OCI-LY1 (cell line): ENCODE results near the gene RALGDS.

Experiments used
- H2AFZ ChIP-seq: fragments of 200-600 bp; sonication (generic), shearing (Covaris generic); 2 replicates; pipeline ENCODE4 v1.6.0; 2014; ENCODE audit warnings: antibody characterized with exemption, mild to moderate bottlenecking, low read length
- H3F3A ChIP-seq: fragments of 200-600 bp; sonication (generic), shearing (Covaris generic); 2 replicates; pipeline ENCODE4 v1.6.0; 2014; ENCODE audit warnings: mild to moderate bottlenecking, antibody characterized with exemption, low read length, moderate library complexity; ENCODE audit not compliant: insufficient read depth
- H3K27ac ChIP-seq: fragments of 200-600 bp; sonication (generic); 2 replicates; pipeline ENCODE4 v1.5.1; 2014; ENCODE audit warnings: low read length, mixed run types, mild to moderate bottlenecking, low read depth; ENCODE audit not compliant: poor library complexity, severe bottlenecking
- H3K27me3 ChIP-seq: fragments of 200-600 bp; sonication (generic); 2 replicates; pipeline ENCODE4 v1.6.0; 2014; ENCODE audit warnings: antibody characterized with exemption, mild to moderate bottlenecking, low read length, moderate library complexity; ENCODE audit not compliant: insufficient read depth
- H3K36me3 ChIP-seq: fragments of 200-600 bp; sonication (generic); 2 replicates; pipeline ENCODE4 v1.6.1; 2014; ENCODE audit warnings: mild to moderate bottlenecking, antibody characterized with exemption, low read length, moderate library complexity, mixed read lengths; ENCODE audit not compliant: insufficient read depth
- H3K4me1 ChIP-seq: fragments of 200-600 bp; sonication (generic); 2 replicates; pipeline ENCODE4 v1.5.1; 2014; ENCODE audit warnings: mild to moderate bottlenecking, low read length, moderate library complexity; ENCODE audit not compliant: insufficient read depth, severe bottlenecking
- H3K4me2 ChIP-seq: fragments of 200-600 bp; sonication (generic), shearing (Covaris generic); 2 replicates; pipeline ENCODE4 v1.6.1; 2014; ENCODE audit warnings: low read length
- H3K4me3 ChIP-seq: fragments of 200-600 bp; sonication (generic); 2 replicates; pipeline ENCODE4 v1.5.1; 2014; ENCODE audit warnings: low read length, low read depth, mild to moderate bottlenecking, mixed read lengths; ENCODE audit not compliant: poor library complexity, severe bottlenecking
- H3K79me2 ChIP-seq: fragments of 200-600 bp; shearing (Covaris generic); 2 replicates; pipeline ENCODE4 v1.6.1; 2016; ENCODE audit warnings: mixed run types, low read length, mixed read lengths; ENCODE audit not compliant: insufficient read depth
- H3K9ac ChIP-seq: fragments of 200-600 bp; sonication (generic), shearing (Covaris generic); 2 replicates; pipeline ENCODE4 v1.6.1; 2014; ENCODE audit warnings: mild to moderate bottlenecking, low read length, mixed read lengths
- H3K9me2 ChIP-seq: fragments of 200-600 bp; sonication (generic), shearing (Covaris generic); 2 replicates; pipeline ENCODE4 v1.6.1; 2014; ENCODE audit warnings: low read depth, mild to moderate bottlenecking, low read length, mixed read lengths
- H3K9me3 ChIP-seq: fragments of 200-600 bp; shearing (Covaris generic); 2 replicates; pipeline ENCODE4 v1.6.1; 2014; ENCODE audit warnings: low read length, mixed read lengths
- H4K20me1 ChIP-seq: fragments of 200-600 bp; sonication (generic), shearing (Covaris generic); 2 replicates; pipeline ENCODE4 v1.6.0; 2016; ENCODE audit warnings: mild to moderate bottlenecking, low read length; ENCODE audit not compliant: insufficient read depth
- CTCF ChIP-seq: fragments of 200-600 bp; sonication (generic), shearing (Covaris generic); IDR thresholded peaks from 2 replicates; pipeline ENCODE4 v1.5.1; 2017; ENCODE audit warnings: mild to moderate bottlenecking, antibody characterized with exemption, low read length, moderate library complexity, mixed read lengths
- EZH2 ChIP-seq: fragments of 200-600 bp; sonication (generic), shearing (Covaris generic); IDR thresholded peaks from 2 replicates; pipeline ENCODE4 v1.8.0; 2017; ENCODE audit warnings: borderline replicate concordance, mixed run types, mild to moderate bottlenecking, antibody characterized with exemption, low read length, moderate library complexity, mixed read lengths

The RALGDS gene

GRCh38 chr9:133139246-133140173 is 18.5 kb upstream of the RALGDS start:
- TF ChIP-seq EZH2 (no peak), CTCF (no peak)
- H3K27ac ChIP-seq: no peak overlapping the region
- H3F3A ChIP-seq: no peaks in the 10 kb centered on the region
- no peaks in the 10 kb centered on the region for H3K9me2 ChIP-seq
- no peak overlapping the region for H3K4me3 ChIP-seq
- no peaks in the 10 kb centered on the region for H3K36me3 ChIP-seq
- H4K20me1 ChIP-seq: no peaks in the 10 kb centered on the region
- H3K79me2 ChIP-seq: no peaks in the 10 kb centered on the region
- no peaks in the 10 kb centered on the region for H3K9me3 ChIP-seq
- H3K4me1 ChIP-seq: peaks cover 26% of the 10 kb centered on the region
- no peak overlapping the region for H3K9ac ChIP-seq
- H2AFZ ChIP-seq: no peak overlapping the region
- H3K4me2 ChIP-seq: no peak overlapping the region
- no peaks in the 10 kb centered on the region for H3K27me3 ChIP-seq

- Histone ChIP-seq H3K36me3 (no peaks in the 10 kb centered on the region), H3K79me2 (no peaks in the 10 kb centered on the region), H3K27me3 (no peaks in the 10 kb centered on the region), H3F3A (no peaks in the 10 kb centered on the region), H3K4me1 (peaks cover 24% of the 10 kb centered on the region), H3K4me3 (no peak overlapping the region), H3K9ac (no peak overlapping the region), H3K4me2 (no peak overlapping the region), H4K20me1 (no peaks in the 10 kb centered on the region), H2AFZ (no peak overlapping the region), H3K27ac (no peak overlapping the region), H3K9me3 (no peaks in the 10 kb centered on the region), H3K9me2 (no peaks in the 10 kb centered on the region)
- no peak for TF ChIP-seq CTCF
- TF ChIP-seq EZH2: no peak
Measured at GRCh38 chr9:133137451-133138231, 16.6 kb upstream of the RALGDS start.

- H3K4me1 ChIP-seq: peaks cover 11% of the 10 kb centered on the region
- TF ChIP-seq CTCF (no peak), EZH2 (no peak)
- no peaks in the 10 kb centered on the region for H3K9me3 ChIP-seq
- no peak overlapping the region for H3K4me2 ChIP-seq
- H3K27ac ChIP-seq: no peak overlapping the region
- no peaks in the 10 kb centered on the region for H3K9me2 ChIP-seq
- H3F3A ChIP-seq: no peaks in the 10 kb centered on the region
- no peak overlapping the region for H3K9ac ChIP-seq
- H3K36me3 ChIP-seq: no peaks in the 10 kb centered on the region
- H3K79me2 ChIP-seq: no peaks in the 10 kb centered on the region
- H4K20me1 ChIP-seq: no peaks in the 10 kb centered on the region
- no peak overlapping the region for H3K4me3 ChIP-seq
- no peak overlapping the region for H2AFZ ChIP-seq
- H3K27me3 ChIP-seq: no peaks in the 10 kb centered on the region
Measured at GRCh38 chr9:133135146-133135745, 14.2 kb upstream of the RALGDS start.
